H9 (cell line): ENCODE measurements around the gene NOP58. TPM values are rescaled to one million over a fixed set of nuclear protein-coding genes. Genes with fewer than 3 reads are reported as not detected.

Experiments
- DNase-seq: peaks from one replicate; pipeline ENCODE4 v3.0.0-alpha.2; 2017
- H2AFZ ChIP-seq: one replicate; pipeline ENCODE4 v1.6.1; 2013; ENCODE audit warnings: mild to moderate bottlenecking, low read length, control low read depth, moderate library complexity
- H2AK5ac ChIP-seq: 2 replicates; pipeline ENCODE4 v1.6.1; 2013; ENCODE audit warnings: low read length, control low read depth, mixed read lengths; ENCODE audit not compliant: insufficient read length
- H2BK120ac ChIP-seq: one replicate; pipeline ENCODE4 v1.6.1; 2013; ENCODE audit warnings: low read depth, mild to moderate bottlenecking, low read length, control low read depth, inconsistent platforms; ENCODE audit not compliant: poor library complexity, severe bottlenecking
- H2BK12ac ChIP-seq: 2 replicates; pipeline ENCODE4 v1.6.1; 2013; ENCODE audit warnings: low read length, control low read depth, mixed read lengths, low read depth; ENCODE audit not compliant: insufficient read length
- H2BK15ac ChIP-seq: 2 replicates; pipeline ENCODE4 v1.6.1; 2013; ENCODE audit warnings: low read depth, low read length, control low read depth
- H2BK20ac ChIP-seq: one replicate; pipeline ENCODE4 v1.6.1; 2013; ENCODE audit warnings: low read depth, mild to moderate bottlenecking, low read length, control low read depth, inconsistent platforms; ENCODE audit not compliant: poor library complexity, severe bottlenecking
- H2BK5ac ChIP-seq: 2 replicates; pipeline ENCODE4 v1.6.1; 2013; ENCODE audit warnings: low read length, control low read depth, mixed read lengths; ENCODE audit not compliant: insufficient read length
- H3K14ac ChIP-seq: 2 replicates; pipeline ENCODE4 v1.6.1; 2013; ENCODE audit warnings: low read length, control low read depth; ENCODE audit not compliant: insufficient read depth
- H3K18ac ChIP-seq: 2 replicates; pipeline ENCODE4 v1.6.1; 2013; ENCODE audit warnings: low read depth, mild to moderate bottlenecking, mixed read lengths, low read length, control low read depth; ENCODE audit not compliant: insufficient read length
- H3K23ac ChIP-seq: 2 replicates; pipeline ENCODE4 v1.6.1; 2013; ENCODE audit warnings: low read length, control low read depth, mixed read lengths, low read depth; ENCODE audit not compliant: insufficient read length
- H3K23me2 ChIP-seq: 2 replicates; pipeline ENCODE4 v1.6.1; 2013; ENCODE audit warnings: low read depth, mild to moderate bottlenecking, mixed read lengths, low read length, control low read depth; ENCODE audit not compliant: insufficient read length, poor library complexity, severe bottlenecking
- H3K27ac ChIP-seq: 2 replicates; pipeline ENCODE4 v1.5.1; 2013; ENCODE audit warnings: low read length, control low read depth, mixed read lengths, low read depth; ENCODE audit not compliant: insufficient read length
- H3K27me3 ChIP-seq: 2 replicates; pipeline ENCODE4 v1.6.1; 2013; ENCODE audit warnings: low read length, control low read depth, inconsistent platforms; ENCODE audit not compliant: insufficient read depth
- H3K4ac ChIP-seq: 2 replicates; pipeline ENCODE4 v1.6.1; 2013; ENCODE audit warnings: low read depth, mild to moderate bottlenecking, control low read depth, inconsistent platforms, low read length, moderate library complexity
- H3K4me1 ChIP-seq: 2 replicates; pipeline ENCODE4 v1.6.1; 2013; ENCODE audit warnings: low read length, control low read depth, inconsistent platforms; ENCODE audit not compliant: insufficient read depth
- H3K4me2 ChIP-seq: 2 replicates; pipeline ENCODE4 v1.6.1; 2013; ENCODE audit warnings: low read length, control low read depth, mixed read lengths; ENCODE audit not compliant: insufficient read length, insufficient read depth
- H3K56ac ChIP-seq: 2 replicates; pipeline ENCODE4 v1.6.1; 2013; ENCODE audit warnings: low read depth, mild to moderate bottlenecking, mixed read lengths, low read length, control low read depth; ENCODE audit not compliant: insufficient read length
- H3K79me1 ChIP-seq: 2 replicates; pipeline ENCODE4 v1.6.1; 2013; ENCODE audit warnings: low read depth, mild to moderate bottlenecking, moderate library complexity, low read length, control low read depth, inconsistent platforms; ENCODE audit not compliant: insufficient read depth, poor library complexity, severe bottlenecking
- H3K79me2 ChIP-seq: 2 replicates; pipeline ENCODE4 v1.6.1; 2013; ENCODE audit warnings: low read length, control low read depth, inconsistent platforms; ENCODE audit not compliant: insufficient read depth
- H3K9ac ChIP-seq: 2 replicates; pipeline ENCODE4 v1.6.1; 2013; ENCODE audit warnings: low read length, control low read depth, mixed read lengths; ENCODE audit not compliant: insufficient read length; ENCODE audit errors: extremely low read depth
- H3K9me3 ChIP-seq: one replicate; pipeline ENCODE4 v1.6.1; 2013; ENCODE audit warnings: low read depth, low read length, inconsistent platforms; ENCODE audit not compliant: control insufficient read depth
- H3T11ph ChIP-seq: one replicate; pipeline ENCODE4 v1.6.1; 2013; ENCODE audit warnings: mild to moderate bottlenecking, low read length, control low read depth, inconsistent platforms
- H4K20me1 ChIP-seq: one replicate; pipeline ENCODE4 v1.6.1; 2013; ENCODE audit not compliant: control insufficient read depth, insufficient read length, insufficient read depth
- H4K5ac ChIP-seq: 2 replicates; pipeline ENCODE4 v1.6.1; 2013; ENCODE audit warnings: low read depth, mild to moderate bottlenecking, mixed read lengths, low read length, control low read depth; ENCODE audit not compliant: insufficient read length
- H4K8ac ChIP-seq: replicated peaks from 2 replicates; pipeline ENCODE4 v1.6.1; 2013; ENCODE audit warnings: low read length, control low read depth, mixed read lengths, low read depth; ENCODE audit not compliant: insufficient read length
- H4K91ac ChIP-seq: 2 replicates; pipeline ENCODE4 v1.6.1; 2013; ENCODE audit warnings: low read depth, mild to moderate bottlenecking, moderate library complexity, mixed read lengths, low read length, control low read depth; ENCODE audit not compliant: insufficient read length
- H3K27ac Mint-ChIP-seq, 3 experiments: 2 replicates in 2 of 3; 3 replicates in 1 of 3; pipeline ENCODE4 v1.8.0; 2020 to 2021; ENCODE audit warnings: mixed read lengths in 3 of 3, mild to moderate bottlenecking in 1 of 3, moderate library complexity in 1 of 3
- H3K27me3 Mint-ChIP-seq: 2 replicates; pipeline ENCODE4 v1.8.0; 2021; ENCODE audit warnings: low read depth, mild to moderate bottlenecking, moderate library complexity, mixed read lengths
- H3K36me3 Mint-ChIP-seq, 3 experiments: 2 replicates in 2 of 3; 3 replicates in 1 of 3; pipeline ENCODE4 v1.8.0; 2020 to 2021; ENCODE audit warnings: low read depth in 3 of 3, mixed read lengths in 3 of 3; ENCODE audit not compliant: insufficient read depth in 1 of 3
- H3K4me1 Mint-ChIP-seq, 2 experiments: 2 replicates each; pipeline ENCODE4 v1.8.0; 2020; ENCODE audit warnings: mixed read lengths in 2 of 2
- H3K4me3 Mint-ChIP-seq, 2 experiments: 2 replicates in 1 of 2; 3 replicates in 1 of 2; pipeline ENCODE4 v1.8.0; 2020 to 2021; ENCODE audit warnings: mild to moderate bottlenecking in 2 of 2, mixed read lengths in 2 of 2, moderate library complexity in 1 of 2
- H3K9me3 Mint-ChIP-seq, 2 experiments: 2 replicates in 1 of 2; 3 replicates in 1 of 2; pipeline ENCODE4 v1.8.0; 2020; ENCODE audit warnings: mild to moderate bottlenecking in 2 of 2, mixed read lengths in 2 of 2, moderate library complexity in 1 of 2
- WGBS: extraction: QIAGEN DNeasy Blood & Tissue Kit; methylation state at CpG from one replicate; pipeline ENCODE4 v1.1.7; 2013; ENCODE audit warnings: missing lambda C conversion rate, low lambda C conversion rate, mixed read lengths; ENCODE audit not compliant: insufficient read length; ENCODE audit errors: extremely low coverage; 5-methylcytosine and 5-hydroxymethylcytosine counted together
- total RNA-seq: library from RNA; stranded (reverse); gene quantifications from 2 replicates; pipeline ENCODE4 v1.2.1, GENCODE V29; 2021
- TF ChIP-seq, protein P1 (sequence below): fragments of 200-600 bp; sonication (generic); conservative IDR thresholded peaks from 3 replicates; pipeline ENCODE4 v1.8.0; 2021; ENCODE audit warnings: antibody characterized with exemption, mild to moderate bottlenecking

NOP58 gene
- total RNA-seq, 1 experiment from 2014 or later: 168 TPM

- Mint-ChIP-seq H3K4me3 (no peak overlapping the region), H3K36me3 (no peaks in the 10 kb centered on the region; a peak in 1 of 7 replicates), H3K27me3 (no peaks in the 10 kb centered on the region), H3K4me1 (peaks cover under 1% of the 10 kb centered on the region in 2 experiments; a peak in 3 of 4 replicates), H3K27ac (no peak overlapping the region), H3K9me3 (no peaks in the 10 kb centered on the region)
- no peak overlapping the region for H3K4me2 ChIP-seq
- no peaks in the 10 kb centered on the region for H3K79me2 ChIP-seq
- WGBS: no CpG with 5 or more reads among the region's 3 CpGs
- no peak overlapping the region for H2AK5ac ChIP-seq
- no peak overlapping the region for H3K23ac ChIP-seq
- no peak overlapping the region for H2BK120ac ChIP-seq
- no peak overlapping the region for H3K27ac ChIP-seq
- DNase-seq: no peak
- H3K23me2 ChIP-seq: no peaks in the 10 kb centered on the region
- H3K79me1 ChIP-seq: no peaks in the 10 kb centered on the region
- H3T11ph ChIP-seq: no peak overlapping the region
- no peak overlapping the region for H3K9ac ChIP-seq
- no peak overlapping the region for H2BK15ac ChIP-seq
- TF ChIP-seq, protein P1, sequence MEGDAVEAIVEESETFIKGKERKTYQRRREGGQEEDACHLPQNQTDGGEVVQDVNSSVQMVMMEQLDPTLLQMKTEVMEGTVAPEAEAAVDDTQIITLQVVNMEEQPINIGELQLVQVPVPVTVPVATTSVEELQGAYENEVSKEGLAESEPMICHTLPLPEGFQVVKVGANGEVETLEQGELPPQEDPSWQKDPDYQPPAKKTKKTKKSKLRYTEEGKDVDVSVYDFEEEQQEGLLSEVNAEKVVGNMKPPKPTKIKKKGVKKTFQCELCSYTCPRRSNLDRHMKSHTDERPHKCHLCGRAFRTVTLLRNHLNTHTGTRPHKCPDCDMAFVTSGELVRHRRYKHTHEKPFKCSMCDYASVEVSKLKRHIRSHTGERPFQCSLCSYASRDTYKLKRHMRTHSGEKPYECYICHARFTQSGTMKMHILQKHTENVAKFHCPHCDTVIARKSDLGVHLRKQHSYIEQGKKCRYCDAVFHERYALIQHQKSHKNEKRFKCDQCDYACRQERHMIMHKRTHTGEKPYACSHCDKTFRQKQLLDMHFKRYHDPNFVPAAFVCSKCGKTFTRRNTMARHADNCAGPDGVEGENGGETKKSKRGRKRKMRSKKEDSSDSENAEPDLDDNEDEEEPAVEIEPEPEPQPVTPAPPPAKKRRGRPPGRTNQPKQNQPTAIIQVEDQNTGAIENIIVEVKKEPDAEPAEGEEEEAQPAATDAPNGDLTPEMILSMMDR: no peak
- H3K27me3 ChIP-seq: no peaks in the 10 kb centered on the region
- H3K4ac ChIP-seq: no peak overlapping the region
- no peak overlapping the region for H2AFZ ChIP-seq
- no peak overlapping the region for H2BK20ac ChIP-seq
- no peaks in the 10 kb centered on the region for H4K20me1 ChIP-seq
- no peak overlapping the region for H4K91ac ChIP-seq
- no peaks in the 10 kb centered on the region for H3K4me1 ChIP-seq
- no peak overlapping the region for H3K56ac ChIP-seq
- no peak overlapping the region for H2BK5ac ChIP-seq
- no peak overlapping the region for H3K18ac ChIP-seq
- H2BK12ac ChIP-seq: no peak overlapping the region
- no peak overlapping the region for H4K8ac ChIP-seq
- no peak overlapping the region for H3K14ac ChIP-seq
- H4K5ac ChIP-seq: no peak overlapping the region
- no peaks in the 10 kb centered on the region for H3K9me3 ChIP-seq
Measured at GRCh38 chr2:202322435-202322834, 56.9 kb downstream of the NOP58 start.
